ENCODE results near the gene TSSK3. TPM values are rescaled to one million over a fixed set of nuclear protein-coding genes. Genes with fewer than 3 reads are reported as not detected.

The TSSK3 gene
- total and polyA plus RNA-seq, 2 of the 8 experiments (the other 6 are each of a cell fraction or from before 2014, with no cell fraction given): 1.2 TPM

DNA sequence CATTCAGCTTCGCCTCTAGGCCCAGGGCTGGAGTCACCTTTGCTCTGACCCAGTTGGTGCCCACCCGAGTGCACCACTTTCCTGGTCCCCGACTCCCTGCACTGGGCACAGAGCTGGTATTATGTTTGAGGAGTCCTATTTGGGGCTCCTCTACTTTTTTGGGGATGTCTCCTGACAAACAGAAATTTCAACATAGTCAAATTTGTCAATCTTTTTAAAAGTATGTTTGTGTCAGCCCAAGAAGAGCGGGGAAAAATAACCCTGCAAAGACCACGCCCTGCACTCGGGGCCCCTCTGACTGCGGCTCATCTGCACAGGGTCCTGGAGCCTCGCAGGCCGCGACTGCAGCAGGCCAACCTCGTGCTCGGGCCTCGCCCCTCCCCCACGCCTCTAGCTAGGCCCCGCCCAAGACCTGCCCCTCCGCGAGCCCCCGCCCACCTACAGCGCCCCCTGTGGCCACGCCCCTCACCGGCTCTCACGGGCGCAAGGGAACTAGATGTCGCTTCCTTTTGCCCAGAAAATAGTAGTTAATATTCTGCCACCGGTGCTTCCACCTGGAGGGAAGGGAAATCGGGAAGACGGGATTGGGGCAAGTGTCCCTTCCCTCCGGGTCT is 11.4 kb upstream of the TSSK3 start (continued):
- TF ChIP-seq, protein P1, sequence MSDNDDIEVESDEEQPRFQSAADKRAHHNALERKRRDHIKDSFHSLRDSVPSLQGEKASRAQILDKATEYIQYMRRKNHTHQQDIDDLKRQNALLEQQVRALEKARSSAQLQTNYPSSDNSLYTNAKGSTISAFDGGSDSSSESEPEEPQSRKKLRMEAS (IDR thresholded peaks at IDR 0.05): peak; percentile 100
- no peak for TF ChIP-seq RXRA (IDR thresholded peaks at IDR 0.05; ENCODE audit: insufficient read depth, low read depth, low read length)
- TF ChIP-seq, protein P2, sequence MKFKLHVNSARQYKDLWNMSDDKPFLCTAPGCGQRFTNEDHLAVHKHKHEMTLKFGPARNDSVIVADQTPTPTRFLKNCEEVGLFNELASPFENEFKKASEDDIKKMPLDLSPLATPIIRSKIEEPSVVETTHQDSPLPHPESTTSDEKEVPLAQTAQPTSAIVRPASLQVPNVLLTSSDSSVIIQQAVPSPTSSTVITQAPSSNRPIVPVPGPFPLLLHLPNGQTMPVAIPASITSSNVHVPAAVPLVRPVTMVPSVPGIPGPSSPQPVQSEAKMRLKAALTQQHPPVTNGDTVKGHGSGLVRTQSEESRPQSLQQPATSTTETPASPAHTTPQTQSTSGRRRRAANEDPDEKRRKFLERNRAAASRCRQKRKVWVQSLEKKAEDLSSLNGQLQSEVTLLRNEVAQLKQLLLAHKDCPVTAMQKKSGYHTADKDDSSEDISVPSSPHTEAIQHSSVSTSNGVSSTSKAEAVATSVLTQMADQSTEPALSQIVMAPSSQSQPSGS (IDR thresholded peaks at IDR 0.05; ENCODE audit: low read length): no peak
- TF ChIP-seq KDM4A (IDR thresholded peaks at IDR 0.05; ENCODE audit: low read depth, low read length, severe bottlenecking): peak; percentile 69
- peak; percentile 82 for TF ChIP-seq RNF2 (IDR thresholded peaks at IDR 0.05; ENCODE audit: borderline replicate concordance, low read depth, low read length, missing control alignments, poor library complexity, severe bottlenecking)
- peak; percentile 95 for TF ChIP-seq SP4 (IDR thresholded peaks at IDR 0.05; ENCODE audit: low read length)
- no peak for TF ChIP-seq CHD1 (IDR thresholded peaks at IDR 0.05; ENCODE audit: low read depth, low read length)
- TF ChIP-seq, protein P3, sequence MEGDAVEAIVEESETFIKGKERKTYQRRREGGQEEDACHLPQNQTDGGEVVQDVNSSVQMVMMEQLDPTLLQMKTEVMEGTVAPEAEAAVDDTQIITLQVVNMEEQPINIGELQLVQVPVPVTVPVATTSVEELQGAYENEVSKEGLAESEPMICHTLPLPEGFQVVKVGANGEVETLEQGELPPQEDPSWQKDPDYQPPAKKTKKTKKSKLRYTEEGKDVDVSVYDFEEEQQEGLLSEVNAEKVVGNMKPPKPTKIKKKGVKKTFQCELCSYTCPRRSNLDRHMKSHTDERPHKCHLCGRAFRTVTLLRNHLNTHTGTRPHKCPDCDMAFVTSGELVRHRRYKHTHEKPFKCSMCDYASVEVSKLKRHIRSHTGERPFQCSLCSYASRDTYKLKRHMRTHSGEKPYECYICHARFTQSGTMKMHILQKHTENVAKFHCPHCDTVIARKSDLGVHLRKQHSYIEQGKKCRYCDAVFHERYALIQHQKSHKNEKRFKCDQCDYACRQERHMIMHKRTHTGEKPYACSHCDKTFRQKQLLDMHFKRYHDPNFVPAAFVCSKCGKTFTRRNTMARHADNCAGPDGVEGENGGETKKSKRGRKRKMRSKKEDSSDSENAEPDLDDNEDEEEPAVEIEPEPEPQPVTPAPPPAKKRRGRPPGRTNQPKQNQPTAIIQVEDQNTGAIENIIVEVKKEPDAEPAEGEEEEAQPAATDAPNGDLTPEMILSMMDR (IDR thresholded peaks at IDR 0.05; ENCODE audit: control extremely low read depth in 1 of 3, insufficient read depth in 1 of 3, low read depth in 1 of 3, low read length in 3 of 3): peak; percentile 39 to 55 (median 44)
- TF ChIP-seq KDM1A (IDR thresholded peaks at IDR 0.05; ENCODE audit: borderline replicate concordance, low read length): peak; percentile 70; the same call in 1 of the 2 replicates
- TF ChIP-seq SP2 (IDR thresholded peaks at IDR 0.05; ENCODE audit: low read length): no peak

Measured in H1 (cell line).